Activated CD4-positive, alpha-beta T cell treated with anti-CD3 and anti-CD28 coated beads, Interleukin-2, amount 50 U/mL, for 24 hours (primary cell): ENCODE measurements around the gene ZNRD2.
A peak's percentile ranks its signal among the peaks of the same experiment; 100 is the strongest.

ENCODE experiments used
- DNase-seq, 2 donors: peaks; one replicate each; pipeline ENCODE4 v3.0.0-alpha.2; 2020; ENCODE audit warnings: low read depth in 1 of 2, low spot score in 1 of 2

The ZNRD2 gene

GRCh38 chr11:65607614-65608426 lies 37.5 kb downstream of the ZNRD2 start:
- no peak for DNase-seq

DNA sequence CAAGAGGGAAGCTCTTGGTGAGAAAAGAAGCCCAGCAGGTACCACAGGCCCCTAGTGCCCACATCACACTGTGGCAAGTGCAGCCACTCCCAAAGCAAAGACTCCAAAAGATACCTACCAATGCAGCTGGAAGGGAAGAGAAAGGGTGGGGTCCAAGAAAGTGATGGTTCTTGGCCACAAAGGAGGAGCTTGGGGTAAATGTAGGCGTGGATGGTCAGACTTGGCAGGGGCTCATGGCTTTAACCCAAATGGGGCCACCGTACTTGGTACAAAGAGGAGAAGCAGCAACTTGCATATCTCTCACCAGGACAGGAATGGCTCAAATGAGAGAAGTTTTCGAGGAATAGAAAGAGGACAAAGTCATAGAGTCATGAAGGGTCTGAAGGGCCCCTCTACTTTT lies 39.0 kb downstream of the ZNRD2 start:
- no peak for DNase-seq

- DNase-seq = no peak
Observed at GRCh38 chr11:65609665-65610064, 39.4 kb downstream of the ZNRD2 start.

GRCh38 chr11:65610404-65610803 lies 40.1 kb downstream of the ZNRD2 start:
- DNase-seq = no peak

- DNase-seq = no peak
Observed at GRCh38 chr11:65611028-65611757, 40.9 kb downstream of the ZNRD2 start.

- DNase-seq = no peak
Observed at GRCh38 chr11:65611758-65612603, 41.7 kb downstream of the ZNRD2 start.

- DNase-seq = no peak
Observed at GRCh38 chr11:65612691-65613090, 42.4 kb downstream of the ZNRD2 start.

DNA sequence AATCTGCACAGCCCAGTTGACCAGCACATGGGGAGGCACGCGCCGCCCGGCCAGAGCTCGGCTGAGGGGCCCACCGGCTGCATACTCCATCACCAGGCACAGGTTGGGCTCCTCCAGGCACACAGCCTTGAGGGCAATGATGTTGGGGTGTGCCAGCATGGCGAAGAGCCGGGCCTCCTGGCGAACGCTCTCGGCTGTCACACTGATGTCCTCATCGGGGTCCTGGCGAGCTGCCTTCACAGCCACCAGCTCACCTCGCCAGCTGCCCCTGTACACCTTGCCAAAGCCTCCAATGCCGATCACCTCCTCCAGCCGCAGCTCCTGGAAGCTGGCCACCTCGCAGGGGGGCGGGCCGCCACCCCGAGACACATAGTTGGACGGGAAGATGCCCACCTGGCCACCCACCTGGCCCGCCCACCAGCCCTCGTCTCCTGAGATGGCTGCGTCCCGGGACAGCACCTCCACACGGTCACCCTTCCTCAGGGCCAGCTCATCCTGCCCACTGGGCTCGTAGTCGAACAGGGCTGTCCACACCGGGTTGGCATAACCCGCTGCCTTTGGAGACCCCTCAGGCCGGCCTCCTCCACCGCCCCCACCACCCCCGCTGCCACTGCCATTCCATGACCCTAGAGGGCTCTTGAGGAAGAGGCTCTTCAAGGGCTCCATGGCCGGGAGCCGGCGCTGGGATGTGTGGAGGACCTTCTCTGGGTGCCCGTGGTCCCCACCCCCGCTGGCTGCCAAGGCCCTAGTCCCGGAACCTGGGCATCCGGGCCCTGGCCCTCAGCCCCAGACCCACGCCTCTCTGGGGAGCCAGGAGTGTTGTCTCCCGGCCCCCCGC lies 43.0 kb downstream of the ZNRD2 start:
- no peak for DNase-seq

DNA sequence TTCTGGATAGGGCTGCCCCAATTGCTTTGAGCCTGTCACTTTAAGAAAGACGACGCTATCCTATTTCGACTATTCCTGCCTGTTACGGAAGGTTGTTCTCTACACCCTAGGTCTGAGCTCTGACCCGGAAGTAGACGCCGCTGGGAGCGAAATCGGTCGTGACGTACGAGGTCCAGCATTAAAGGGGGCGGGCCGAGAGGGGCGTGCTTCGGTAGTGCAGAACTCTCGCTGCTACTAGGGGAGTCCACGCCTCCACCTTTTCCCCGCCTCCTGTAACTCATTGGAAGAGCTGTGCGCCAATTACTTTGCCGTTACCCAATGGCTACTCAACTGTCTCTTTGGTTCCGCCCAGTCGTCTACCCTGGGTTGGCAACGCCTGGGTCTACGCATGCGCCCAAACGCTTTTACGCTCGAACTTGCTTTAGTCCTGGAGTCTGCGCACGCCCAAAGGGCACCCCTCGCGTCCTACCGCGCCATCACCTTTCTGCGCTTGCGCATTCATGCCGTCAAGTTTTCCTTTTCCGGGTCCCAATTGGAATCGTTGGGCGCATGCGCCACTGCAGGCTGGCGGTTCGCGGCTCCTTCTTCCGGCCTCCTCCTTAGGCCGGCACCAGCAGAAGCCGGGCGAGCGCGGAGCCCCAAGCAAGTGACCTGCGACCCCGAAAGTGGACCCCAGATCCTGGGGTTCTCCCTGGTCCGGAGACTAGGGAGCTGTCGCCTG lies 45.1 kb downstream of the ZNRD2 start, which contains the start of gene PCNX3:
Gene PCNX3, plus strand, starts transcription at position 548 of the 721 bp plus-strand sequence. CDS start 536 bp downstream, outside the sequence.
- peak; percentile 98 to 100 for DNase-seq

DNA sequence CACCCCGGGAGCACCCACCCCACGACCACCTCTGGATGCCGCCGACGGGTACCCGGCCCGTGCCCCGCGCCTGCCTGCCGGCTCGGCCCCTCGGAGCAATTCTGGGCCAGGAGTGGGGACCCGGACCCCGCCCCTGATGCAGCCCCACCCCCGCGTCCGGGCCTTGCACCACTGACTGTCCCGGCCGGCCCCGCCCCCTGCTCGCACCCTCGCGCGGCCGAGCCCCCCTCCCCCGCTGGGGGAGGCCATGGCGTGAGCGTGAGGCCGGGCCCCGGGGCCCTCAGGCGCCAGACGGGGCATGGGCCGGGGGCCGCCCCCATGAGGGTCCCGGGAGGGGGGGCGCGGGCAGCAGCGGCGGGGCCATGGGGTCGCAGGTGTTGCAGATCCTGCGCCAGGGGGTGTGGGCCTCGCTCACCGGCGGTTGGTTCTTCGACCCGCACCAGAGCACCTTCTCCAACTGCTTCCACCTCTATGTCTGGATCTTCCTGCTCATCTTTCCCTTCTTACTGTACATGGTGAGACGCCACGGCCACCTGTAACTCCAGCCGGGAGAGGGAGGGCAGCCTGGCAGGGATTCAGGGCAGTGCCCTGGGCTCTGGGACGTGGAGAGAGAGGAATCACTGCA lies 45.8 kb downstream of the ZNRD2 start:
- DNase-seq = no peak

DNA sequence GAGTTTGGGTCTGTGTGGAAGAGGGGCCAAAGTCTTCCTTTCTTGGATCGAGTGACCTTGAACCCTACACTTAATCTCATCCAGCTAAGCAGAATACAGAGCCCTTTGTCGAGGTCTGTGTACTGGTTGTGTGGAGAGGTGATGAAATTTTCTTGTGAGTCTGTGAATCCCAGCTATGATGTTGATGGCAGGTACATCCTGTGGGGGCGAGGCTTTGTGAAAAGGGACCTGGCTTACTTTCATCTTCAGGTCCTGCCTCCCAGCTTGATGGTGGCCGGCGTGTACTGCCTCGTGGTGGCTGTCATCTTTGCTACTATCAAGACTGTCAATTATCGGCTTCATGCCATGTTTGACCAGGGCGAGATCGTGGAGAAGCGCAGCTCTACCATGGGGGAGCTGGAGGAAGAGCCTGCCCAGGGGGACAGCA lies 46.3 kb downstream of the ZNRD2 start:
- DNase-seq = no peak

DNA sequence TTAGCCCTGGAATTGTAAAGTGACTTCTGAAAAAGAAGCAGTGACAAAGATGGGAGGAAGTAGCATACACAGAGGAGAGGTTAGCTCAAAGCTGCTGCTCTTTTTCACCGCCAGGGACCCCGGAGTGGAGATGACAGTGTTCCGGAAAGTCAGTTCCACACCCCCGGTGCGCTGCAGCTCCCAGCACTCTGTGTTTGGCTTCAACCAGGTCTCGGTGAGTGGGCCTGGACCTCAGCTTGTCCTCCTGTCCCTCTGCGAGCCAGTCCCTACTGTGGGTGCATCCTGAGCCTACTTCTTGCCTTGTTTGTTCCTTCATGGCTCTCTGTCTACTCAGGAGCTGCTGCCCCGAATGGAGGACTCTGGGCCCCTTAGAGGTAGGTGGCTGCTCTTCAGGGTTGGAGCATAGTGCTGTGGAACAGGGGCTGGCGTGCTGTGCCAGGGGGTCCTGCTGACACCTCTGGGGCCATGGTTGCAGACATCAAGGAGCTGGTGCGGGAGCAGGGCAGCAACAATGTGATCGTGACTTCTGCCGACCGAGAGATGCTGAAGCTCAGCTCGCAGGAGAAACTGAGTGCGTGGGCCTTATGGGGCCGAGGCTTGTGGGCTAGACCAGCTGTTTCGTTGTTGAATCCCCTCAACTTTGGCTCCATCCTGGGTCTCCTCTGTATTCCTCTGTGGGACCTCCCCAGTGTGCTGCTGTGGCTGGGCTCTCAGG lies 47.0 kb downstream of the ZNRD2 start:
- DNase-seq = no peak

DNA sequence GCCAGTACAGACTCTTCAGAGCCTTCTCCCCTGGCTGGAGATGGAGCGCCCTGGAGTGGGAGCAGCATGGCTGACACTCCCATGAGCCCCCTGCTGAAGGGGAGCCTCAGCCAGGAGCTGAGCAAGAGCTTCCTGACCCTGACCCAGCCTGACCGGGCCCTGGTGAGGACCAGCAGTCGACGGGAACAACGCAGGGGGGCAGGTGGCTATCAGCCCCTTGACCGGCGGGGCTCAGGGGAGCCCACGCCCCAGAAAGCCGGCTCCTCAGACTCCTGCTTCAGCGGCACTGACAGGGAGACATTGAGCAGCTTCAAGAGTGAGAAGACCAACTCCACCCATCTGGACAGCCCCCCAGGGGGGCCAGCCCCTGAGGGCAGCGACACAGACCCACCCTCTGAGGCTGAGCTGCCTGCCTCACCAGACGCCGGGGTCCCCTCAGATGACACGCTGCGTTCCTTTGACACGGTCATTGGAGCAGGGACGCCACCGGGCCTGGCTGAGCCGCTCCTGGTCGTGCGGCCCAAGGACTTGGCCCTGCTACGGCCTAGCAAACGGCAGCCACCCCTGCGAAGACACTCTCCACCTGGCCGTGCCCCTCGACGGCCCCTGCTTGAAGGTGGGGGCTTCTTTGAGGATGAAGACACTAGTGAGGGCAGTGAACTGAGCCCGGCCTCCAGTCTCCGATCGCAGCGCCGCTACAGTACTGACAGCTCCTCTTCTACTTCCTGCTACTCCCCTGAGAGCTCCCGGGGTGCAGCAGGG lies 47.9 kb downstream of the ZNRD2 start:
- no peak for DNase-seq

- DNase-seq = no peak
Observed at GRCh38 chr11:65618763-65619162, 48.5 kb downstream of the ZNRD2 start.

GRCh38 chr11:65619281-65619928 lies 49.1 kb downstream of the ZNRD2 start:
- DNase-seq = no peak

DNA sequence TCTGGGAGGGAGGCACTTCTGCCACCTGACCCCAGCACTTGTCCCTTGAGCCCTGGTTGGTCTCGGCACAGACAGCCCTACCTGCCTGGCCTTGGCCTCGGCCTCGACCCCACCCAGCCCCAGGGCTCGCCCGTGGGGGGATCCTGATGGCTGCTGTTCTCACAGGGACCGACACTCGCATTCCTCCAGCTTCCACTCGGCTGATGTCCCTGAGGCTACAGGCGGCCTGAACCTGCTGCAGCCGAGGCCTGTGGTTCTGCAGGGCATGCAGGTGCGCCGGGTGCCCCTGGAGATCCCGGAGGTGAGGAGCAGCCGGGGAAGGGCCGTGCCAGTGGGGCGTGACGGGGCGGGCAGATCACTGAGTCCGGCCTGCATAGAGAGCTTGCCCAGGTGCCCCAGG lies 50.4 kb downstream of the ZNRD2 start:
- no peak for DNase-seq

GRCh38 chr11:65621460-65621859 lies 51.2 kb downstream of the ZNRD2 start:
- no peak for DNase-seq
